NCI-H1092 (cell line): Measurements from ENCODE around the gene C19orf85.
"Not testable (repeated sequence)": the region's sequence is repeated elsewhere in the genome, so short reads cannot be mapped to it uniquely, and the experiment has no call there.

ENCODE experiments used
- DNase-seq: peaks from one replicate; lab custom pipeline; 2025; lab: John Stamatoyannopoulos, UW

Gene C19orf85

DNA sequence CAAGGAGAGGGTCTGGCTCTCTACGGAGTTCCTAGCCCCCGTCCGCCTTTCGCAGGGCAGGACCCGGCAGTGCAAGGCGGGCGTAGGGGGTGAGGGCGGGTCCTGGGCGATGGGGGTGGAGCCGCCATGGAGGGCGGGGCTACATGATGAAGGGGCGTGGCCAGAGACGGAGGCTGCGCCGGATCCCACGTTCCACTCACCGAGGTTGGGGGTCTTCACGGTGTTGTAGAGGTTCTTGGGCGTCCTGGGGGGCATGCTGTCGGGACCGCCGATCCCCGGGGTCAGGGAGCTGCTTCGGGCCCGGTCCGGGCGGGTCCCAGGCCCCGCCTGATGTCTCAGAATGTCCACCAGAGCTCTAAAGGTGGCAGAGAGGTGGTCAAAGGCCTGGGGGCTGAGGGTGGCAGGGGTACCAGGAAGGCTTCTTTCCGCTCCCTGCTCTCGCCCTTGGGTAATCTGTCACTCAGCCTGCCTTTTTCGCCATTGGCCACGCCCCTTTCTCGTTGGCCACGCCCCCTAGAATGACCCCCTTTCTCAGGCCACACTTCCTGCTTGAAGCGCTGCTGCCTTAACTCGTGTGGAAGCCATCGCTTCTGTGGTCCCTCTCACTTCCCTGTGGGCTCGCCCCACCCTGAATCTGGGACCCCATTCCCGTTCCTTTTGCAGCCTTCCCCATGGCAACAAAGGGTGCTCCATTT is 24.0 kb downstream of the C19orf85 start:
- DNase-seq, result no peak

DNA sequence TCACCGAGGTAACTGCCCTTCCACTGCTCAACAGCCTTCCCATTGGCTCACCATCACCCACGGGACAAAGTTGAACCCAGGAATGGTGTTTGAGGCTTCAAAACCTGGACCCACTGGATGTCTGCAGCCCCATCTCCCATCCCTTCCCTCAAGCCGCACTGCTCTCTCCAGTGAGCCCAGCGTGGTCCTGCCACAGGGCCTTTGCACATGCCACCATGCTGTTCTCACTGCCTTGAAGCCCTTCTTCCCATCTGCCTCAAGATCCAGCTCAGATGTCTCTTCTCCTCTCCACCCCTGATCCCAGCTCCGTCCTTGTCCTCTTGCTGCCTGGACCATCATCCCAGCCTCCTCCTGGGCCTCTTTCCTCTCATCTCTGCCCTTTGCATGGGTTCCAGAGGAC is 25.5 kb downstream of the C19orf85 start:
- no peak for DNase-seq

DNA sequence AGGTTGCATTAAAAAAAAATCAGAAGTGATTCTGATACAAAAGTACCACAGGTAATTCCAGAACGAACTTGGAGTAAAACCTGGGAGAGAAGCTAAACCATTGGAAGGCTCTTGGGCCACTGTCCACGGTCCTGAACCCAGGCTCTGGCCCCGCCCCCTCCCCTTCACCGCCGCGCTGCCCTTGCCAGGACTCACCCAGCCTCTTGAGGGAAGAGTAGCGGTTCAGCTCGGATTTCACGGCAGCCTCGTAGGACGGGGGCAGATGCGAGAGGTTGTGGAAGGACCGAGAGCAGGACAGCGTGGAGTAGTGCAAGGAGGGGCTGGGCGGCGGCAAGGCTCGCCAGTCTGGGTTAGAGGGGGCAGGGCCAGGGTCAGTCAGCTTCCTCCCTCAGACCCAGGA is 27.1 kb downstream of the C19orf85 start:
- DNase-seq, result no peak

DNA sequence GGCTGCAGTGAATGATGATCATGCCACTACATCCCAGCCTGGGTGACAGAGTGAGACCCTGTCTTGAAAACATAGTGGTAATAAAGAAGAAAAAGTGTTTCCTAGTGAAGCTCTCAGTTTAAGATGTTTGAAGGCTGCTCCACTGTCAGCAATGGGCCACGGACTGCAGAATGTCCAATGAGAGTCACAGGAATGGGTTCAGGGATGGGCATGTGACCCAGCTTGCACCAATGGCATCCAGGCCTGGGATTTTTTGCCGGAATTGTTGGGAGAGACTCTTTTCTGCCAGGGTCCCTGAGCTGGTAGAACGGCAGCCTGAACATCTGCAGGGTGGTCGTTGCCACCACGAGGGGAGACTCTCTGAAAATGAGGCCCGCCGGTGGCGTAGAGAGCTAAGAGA is 27.7 kb downstream of the C19orf85 start:
- DNase-seq, result no peak

DNA sequence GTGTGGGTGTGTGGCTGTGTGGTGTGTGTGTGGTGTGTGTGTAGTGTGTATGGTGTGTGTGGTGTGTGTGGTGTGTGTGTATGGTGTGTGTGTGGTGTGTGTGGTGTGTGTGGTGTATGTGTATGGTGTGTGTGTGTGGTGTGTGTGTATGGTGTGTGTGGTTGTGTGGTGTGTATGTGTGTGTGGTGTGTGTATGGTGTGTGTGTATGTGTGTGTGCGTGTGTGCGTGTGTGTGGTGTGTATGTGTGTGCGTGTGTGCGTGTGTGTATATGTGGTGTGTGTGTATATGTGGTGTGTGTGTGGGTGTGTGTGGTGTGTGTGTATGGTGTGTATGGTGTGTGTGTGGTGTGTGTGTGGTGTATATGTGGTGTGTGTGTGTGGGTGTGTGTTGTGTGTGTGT is 29.5 kb downstream of the C19orf85 start:
- DNase-seq, result no peak

DNA sequence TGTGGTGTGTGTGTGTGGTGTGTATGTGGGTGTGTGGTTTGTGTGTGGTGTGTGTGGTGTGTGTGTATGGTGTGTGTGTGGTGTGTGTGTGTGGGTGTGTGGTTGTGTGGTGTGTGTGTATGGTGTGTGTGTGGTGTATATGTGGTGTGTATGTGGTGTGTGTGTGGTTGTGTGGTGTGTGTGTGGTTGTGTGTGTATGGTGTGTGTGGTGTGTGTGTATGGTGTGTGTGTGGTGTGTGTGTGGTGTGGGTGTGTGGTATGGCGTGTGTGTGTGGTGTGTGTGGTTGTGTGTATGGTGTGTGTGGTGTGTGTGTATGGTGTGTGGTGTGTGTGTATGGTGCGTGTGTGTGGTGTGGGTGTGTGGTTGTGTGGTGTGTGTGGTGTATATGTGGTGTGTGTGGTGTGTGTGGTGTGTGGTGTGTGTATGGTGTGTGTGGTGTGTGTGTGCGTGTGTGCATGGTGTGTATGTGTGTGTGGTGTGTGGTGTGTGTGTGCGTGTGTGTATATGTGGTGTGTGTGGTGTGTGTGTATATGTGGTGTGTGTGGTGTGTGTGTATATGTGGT is 30.1 kb downstream of the C19orf85 start:
- no peak for DNase-seq

DNA sequence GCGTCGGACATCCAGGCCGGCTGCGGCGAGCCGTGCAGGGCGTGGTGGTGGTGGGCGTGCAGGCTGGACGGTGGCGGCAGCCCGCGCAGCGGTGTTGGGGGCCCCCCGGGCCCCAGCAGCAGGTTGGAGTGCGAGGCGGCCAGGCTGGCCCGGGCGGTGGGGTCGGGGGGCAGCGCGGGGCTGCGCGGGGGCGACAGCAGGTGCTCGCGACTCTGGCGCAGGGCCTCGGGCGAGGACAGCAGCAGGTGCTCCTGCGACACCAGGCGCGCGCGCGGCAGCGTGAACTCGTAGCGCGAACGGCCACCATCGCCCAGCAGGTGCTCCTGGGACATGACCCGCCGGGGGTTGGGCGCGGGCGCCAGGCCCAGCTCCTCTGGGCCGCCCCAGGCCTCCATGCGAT is 31.3 kb downstream of the C19orf85 start:
- DNase-seq, result no peak

DNA sequence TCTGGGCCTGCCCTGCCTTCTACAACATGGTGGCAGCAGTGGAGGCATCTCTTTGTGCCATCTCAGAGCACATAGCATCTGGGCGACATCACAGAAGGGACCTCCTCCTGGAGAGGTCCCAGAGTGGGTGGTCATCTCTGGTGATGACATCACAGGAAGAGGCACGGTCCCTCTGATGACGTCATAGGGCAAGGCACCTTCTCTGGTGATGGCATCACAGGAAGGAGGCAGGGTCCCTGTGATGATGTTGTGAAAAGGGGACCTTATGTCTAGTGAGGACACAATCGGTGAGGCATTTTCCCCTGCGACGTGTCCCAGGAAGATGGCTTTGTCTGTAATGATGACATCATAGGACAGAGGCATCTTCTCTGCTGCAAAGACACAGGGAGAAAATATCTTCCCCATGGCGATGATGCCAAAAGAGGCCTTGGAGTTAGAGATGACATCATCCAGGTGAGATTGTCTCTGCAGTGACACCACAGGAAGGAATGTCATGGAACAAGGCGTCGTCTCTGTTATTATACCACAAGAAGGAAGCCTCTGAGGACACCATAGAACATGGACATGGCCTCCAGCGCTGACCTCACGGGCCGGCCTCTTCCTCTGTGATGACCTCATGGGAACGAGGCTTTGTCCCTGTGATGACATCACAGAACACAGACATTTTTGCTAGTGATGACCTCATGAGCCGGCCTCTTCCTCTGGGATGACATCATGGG is 32.2 kb downstream of the C19orf85 start:
- no peak for DNase-seq

DNA sequence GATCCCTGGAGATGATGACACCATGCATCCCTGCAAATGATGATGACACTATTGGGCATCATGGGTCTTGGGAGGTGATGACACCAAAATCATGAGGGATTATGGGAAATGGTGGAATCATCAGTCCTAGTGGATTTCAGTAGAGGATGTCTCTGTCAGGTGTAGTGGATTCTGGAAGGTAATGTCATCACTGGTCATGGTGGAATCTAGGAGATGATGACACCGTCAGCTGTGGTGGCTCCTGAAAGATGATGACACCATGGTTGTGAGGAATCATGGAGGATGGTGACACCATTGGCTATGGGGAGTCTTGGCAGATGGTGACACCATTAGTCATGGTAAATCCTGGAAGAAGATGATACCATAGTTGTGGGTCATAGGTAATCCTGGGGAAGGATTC is 33.4 kb downstream of the C19orf85 start:
- DNase-seq, result no peak

DNA sequence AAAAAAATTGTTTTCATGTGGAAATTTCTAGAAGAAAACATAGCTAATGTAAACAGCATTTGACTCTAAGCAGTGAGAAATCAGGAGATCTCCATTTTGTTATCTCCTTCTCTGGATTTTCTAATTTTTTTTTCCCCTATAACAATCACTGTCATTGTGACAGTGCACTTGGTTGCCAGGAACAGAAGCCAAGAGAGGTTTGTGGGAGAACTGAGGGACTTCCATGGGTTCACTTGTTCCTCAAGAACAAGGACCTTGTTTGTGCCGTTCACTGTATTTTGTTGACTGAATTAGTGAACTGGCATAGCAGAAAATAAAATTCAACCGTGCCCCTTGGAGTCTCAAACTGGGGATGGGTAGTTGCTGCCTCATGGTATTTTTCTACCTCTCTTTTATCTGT is 38.5 kb downstream of the C19orf85 start:
- DNase-seq, result no peak

DNA sequence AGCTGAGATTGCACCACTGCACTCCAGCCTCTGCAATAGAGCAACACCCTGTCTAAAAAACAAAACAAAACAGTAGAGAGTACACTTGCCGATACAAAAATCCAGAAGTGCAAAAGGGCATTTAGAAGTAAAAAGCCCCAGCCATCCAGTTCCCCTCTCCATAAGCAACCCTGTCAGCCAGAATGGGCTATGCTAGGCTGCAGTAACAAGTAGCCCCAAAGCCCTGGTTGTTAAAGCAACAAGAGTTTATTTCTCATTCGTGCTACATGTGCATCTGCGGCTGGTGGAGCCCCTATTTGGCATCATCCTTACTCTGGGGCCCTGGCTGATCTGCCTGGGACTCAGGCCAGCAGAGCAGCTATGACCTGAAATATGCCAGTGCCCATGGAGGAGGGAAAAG is 40.0 kb downstream of the C19orf85 start:
- no peak for DNase-seq

DNA sequence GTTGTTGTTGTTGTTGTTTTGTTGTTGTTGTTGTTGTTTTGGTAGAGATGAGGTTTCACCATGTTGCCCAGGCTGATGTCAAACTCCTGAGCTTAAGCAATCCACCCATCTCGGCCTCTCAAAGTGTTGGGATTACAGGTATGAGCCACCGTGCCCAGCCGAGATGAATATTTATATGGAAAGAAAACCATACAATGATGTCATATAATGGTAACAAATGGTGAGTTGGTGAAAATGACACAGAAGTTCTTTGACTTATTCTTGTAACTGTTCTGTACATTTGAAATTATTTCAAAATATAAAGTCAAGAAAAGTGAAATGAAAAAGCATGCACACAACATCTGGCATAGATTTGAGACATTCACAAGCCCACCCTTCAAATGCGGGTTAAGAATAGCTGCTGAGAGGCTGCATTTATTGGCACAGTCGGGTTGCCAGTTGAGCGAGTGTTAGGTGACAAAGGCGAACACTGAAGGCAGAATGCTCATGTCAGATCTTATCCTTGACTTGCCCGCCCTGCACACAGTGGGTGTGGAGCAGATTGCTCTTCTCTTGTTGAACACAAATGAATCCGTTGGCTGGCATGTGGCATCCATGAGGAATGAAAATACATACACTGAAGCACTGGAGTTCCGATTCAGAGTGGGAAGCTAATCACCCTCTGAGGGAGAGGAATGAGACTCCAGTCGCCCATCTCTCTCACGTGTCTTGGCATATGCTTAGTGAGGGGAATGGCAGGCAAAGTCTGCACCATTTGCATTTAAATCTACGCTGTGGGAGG is 41.1 kb downstream of the C19orf85 start:
- DNase-seq, result no peak

DNA sequence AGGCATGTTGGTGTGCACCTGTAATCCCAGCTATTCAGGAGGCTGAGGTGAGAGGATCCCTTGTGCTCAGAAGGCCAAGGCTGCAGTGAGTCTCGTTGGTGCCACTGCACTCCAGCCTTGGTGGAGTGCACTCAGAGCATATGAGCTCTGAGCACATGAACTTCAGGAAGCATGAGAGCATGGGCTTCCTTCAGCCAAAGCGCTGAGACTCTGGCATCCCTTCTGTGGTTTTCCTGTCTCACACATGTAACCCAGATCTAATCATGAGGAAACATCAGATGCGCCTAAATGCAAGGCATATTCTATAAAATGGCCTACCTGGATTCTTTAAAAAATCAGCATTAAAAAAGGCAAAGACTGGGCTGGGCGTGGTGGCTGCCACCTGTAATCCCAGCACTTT is 43.3 kb downstream of the C19orf85 start:
- DNase-seq, result not testable (repeated sequence)

DNA sequence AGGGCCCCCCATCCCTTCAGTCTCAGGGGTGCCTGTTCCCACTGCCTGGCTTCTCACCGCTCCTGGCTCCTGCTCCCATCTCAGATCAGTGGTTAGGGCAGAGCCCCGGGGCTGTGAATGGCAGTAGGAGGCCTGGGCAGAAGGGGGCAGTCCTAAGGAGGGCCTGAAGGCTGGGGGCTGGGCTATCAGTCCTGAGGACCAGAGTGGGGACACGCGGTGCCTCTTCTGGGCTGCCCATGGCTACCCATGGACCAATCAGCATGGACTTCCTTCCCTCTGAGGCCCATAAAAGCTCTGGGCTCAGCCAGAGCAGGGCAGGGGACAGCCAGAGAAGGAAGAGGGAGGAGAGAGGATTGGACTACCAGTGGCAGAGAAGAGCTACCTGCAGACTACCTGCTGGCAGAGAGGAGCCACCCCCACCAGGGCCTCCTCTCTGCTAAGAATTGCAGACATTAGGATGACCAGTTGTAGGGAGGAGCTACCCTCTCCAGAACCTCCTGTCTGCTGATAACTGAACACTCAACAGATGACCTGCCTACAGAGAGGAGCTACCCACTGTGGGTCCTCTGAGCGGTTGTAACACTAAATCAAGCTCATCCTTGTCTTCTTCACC is 44.8 kb downstream of the C19orf85 start:
- no peak for DNase-seq

DNA sequence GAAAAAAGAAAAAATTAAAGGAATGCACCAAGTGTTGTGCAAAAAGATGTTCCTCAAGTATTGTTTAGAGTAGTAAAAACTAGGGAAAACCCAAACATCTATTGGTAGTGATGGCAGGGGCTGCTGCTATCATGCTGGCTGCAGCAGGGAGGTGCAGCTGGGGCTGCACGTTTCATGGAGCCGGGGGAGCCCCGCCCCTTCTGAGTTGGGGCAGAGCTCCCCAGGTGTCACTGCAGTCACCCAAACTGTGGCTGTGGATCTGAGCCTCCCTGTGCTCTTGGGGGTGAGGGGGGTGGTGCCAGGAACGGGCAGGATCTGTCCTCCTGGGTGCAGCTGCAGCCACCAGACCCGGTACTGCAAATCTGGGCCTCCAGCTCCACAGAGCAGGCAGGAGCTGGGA is 45.4 kb downstream of the C19orf85 start:
- DNase-seq, result no peak

DNA sequence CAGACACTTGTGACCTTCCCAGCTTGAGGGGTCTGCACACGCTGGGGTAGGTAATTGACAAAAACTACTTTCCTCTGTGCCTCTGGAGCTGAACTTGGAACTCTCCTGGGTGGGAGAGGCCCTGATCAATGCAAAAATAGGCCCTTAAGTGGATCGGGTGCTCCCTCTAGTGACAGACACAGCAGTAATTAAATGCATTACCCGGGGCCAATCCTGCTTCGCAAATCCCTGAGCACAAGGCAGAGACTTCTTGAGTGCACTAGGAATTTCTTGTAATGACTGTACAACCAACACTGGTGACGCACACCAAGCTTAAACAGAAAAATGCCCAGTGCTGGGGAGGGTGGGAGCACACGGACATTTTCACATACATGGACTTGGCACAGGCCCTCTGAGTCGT is 46.4 kb downstream of the C19orf85 start:
- no peak for DNase-seq
